ENCODE results near the gene RPS15.
"Not testable (repeated sequence)": the region's sequence is repeated elsewhere in the genome, so short reads cannot be mapped to it uniquely, and the experiment has no call there.

RPS15 gene

DNA sequence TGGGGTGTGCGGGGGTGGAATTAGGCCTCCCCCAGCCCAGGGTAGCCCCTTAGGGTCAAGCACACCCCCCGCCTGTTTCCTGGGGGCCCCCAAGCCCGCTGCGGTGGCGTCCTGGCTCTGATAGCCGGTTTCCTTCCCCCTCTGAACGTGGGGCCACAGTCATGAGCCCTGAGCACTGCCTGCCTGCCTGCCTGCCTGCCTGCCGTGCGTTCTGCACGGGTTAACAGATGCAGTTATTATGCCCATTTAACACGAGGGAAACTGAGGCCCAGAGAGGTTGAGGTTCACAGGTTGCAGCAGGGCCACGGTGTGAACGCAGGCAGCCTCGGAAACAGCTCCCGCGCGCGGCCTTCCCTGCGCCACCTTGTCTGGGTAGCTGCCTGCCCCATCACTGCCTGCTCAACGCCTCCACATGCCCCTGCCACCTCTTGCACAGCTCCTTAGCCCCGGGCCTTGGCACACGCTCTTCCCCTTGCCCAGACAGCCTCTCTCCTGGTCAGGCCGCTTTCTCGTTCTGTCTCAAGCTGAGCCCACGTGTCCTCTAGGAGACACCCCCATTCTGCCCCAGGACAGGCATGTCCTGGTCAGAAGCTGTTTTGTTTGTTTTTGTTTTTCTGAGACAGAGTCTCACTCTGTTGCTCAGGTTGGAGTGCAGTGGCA is 35.7 kb upstream of the RPS15 start:
- no peak for DNase-seq

DNA sequence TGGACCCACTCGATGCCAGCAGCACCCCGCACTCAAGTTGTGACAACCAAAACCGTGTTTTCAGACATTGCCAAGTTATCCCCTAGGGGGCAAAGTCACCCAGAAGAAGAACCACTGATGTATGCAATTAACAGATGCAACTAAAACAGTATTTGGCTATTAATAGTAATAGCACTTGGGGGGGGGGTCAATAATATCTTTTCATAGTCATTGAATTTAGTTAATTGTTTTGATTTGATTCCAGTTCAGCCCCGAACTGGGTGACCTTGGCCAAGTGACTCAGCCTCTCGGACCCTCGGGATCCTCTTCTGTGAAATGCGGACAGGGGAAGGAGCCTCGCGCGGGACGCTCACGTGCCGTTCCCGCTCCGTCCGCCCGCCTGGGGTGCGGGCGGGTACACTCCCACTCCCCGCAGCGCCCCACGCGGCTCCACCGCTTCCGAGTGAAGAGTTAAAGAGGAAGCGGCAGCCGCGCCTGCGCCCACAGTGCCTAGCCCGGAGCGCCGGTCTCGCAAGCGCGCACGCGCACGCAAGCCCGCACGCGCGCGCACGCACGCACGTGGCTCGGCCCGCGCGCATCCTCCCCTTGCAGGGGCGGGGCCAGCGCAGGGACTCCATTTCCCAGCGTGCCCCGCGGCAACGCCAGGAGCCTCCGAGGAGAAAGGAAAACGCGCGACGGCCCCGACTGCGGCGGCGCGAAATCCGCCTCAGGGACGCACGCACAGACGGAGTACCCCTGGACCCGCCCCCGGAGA is 31.2 kb upstream of the RPS15 start:
- peak; percentile 99 for DNase-seq

DNA sequence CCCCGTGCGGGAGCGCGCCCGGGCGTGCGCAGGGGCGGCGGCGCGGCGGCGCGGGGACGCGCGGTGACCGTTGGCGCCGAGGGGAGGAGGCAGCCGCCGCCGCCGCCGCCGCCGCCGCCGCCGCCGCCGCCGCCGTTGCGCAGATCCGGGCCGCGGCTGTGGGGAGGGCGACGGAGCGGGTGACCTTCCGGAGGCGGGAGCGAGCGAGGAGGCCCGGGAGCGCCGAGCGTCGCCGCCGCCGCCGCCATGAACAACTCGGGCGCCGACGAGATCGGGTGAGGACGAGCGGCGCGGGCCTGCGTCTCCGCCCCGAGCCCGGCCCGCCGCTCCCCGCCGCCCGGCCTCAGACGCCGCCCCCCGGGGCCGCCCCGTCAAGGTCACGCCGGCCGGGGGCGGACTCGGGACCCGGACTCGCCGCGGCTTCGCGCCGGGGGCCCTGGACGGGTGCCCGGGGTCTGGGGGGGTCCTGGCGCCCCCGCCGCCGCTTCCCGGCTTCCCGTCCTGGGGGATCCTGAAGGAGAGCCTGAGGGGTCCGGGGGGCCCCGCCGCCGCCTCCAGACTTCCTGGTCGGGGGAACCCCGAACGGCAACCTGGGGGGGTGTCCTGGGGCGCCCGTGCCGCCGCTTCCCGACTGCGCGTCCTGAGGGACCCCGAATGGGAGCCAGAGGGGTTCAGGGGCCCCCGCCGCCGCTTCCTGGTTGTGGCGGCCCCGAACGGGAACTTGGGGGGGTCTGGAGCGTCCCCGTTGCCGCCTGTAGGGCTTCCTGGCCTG is 30.5 kb upstream of the RPS15 start, which contains the start of gene DAZAP1:
TSS of gene DAZAP1 (plus strand) at position 59 of the 772 bp plus-strand sequence. CDS start at position 247, 188 bp downstream.
- peak in 1 of 2 donors; percentile 39 for DNase-seq

DNA sequence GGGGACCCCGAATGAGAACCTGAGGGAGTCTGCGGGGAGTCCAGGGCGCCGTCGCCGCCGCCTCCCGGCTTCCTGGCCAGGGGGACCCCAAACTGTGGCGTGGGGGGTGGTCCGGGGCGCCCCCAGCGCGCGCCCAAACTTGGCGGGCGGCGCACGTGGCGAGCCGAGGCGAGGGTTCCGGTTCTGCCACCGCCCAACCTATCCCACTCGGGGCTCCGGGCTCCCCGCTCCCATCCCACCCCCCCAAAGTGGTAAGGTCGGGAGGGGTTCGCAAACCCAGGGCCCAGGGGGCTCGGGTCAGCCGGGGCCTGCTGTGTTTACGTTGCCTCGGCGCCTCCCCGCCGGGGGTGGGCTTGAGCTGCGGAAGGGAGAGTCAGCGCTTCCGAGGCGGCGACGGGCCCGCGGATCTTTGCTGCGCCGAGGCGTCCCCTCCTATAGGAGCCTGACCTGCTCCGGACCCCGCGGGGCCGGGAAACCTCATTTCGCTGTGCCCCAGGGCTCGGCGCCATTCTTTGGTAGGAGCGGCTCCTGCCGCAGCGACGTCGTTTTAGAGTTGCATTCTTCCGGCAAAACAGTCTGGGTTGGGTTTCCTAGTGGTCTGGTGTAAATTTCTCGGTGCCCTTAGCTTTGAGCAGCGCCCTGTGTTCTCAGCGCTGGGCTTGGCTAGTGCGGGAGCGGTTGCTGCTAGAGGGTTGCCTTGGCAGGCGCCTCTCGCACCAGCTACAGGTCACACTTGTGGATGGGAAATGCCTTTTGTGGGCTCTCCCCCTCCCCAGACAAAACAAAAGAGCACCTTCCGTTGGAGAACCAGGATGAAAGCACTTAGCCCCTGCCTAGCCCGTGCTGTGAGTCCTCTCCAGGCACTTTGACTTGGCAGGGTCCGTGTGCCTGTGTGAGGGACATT is 29.6 kb upstream of the RPS15 start:
- peak; percentile 28 to 52 for DNase-seq

DNA sequence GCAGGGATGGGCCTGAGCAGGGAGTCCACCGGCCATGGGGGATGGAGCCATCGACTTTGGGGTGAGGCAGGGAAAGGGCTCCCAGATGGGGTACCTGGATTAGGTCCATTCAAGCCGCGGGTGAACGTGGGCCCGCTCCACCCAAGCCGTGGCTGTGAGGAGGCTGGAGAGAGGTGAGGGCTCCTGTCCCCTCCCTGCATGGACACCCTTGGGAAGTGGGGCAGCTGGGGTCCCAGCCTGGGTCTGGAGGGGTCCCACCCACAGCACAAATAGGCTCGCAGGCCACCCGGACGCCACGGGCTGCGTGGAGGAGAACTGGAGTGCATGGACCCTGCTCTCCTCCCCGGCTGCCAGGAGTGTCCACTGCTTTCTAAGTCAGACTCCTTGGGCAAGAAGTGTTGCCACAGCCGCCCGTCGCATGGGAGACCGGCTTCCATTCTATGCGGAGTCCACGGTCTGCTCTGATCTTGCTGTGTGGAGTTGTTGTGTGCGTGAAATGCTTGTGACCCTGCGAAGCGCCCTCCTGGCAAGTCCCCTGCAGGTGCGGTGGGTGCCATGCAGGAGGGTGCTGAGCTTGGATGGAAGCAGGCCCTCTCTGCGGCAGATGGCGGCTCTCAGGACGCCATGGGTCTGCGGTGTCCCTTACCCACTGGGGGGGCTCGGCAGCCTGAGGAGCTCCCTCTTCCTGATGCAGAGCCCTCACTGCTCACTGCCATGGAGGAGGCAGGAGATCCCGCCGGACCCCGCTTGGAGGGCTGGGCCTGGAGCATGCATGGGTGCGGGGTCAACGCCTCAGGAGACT is 28.8 kb upstream of the RPS15 start:
- DNase-seq: no peak

DNA sequence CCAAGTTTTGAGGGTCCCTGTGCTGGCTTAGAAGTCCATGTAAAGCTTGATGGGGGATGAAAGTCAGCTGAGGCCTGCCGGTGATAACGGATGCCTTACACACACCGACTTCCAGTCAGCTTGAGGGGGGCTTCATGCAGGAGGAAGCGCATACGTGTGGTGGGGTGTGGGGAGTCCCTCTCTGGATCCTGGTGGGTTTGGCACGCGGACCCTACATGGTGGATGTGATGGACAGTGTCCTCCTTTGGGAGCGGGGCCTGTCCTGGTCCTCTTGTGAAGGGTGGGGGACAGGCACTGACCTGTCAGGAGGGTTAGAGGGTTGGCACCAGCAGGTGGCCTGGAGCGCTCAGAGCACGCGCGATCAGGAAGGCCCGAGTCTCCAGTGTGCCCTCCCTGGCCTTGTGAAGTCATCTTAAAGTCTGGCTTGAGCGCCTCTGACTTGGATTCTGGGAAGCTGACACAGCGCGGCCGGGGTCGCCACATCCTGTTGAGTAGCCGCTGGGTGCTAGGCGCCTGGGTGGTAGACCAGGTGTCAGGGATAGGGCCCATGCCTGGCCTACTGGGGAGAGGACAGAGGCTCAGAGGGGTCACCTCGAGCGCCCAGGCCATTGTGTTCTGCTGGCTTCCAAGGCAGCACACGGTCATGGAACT is 27.9 kb upstream of the RPS15 start:
- DNase-seq: no peak

DNA sequence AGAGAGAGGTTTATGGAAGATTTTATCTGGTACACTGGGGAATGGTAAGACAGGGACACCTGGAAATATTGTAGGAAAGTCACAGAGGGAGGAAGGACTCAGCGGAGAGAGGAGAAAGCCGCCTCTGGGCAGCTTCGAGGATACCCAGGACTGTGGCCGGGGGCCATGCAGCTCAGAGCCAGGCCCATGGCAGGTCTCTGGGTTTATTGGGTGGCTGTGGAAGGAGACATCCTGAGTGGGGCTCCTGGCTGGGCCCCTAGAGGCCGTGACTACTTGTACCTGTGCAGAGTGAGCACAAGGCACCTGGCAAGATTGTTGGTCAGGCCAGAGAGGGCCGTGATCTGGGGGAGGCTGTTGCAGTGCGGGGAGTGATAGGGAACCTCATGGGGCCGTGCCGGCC is 27.4 kb upstream of the RPS15 start:
- no peak for DNase-seq

DNA sequence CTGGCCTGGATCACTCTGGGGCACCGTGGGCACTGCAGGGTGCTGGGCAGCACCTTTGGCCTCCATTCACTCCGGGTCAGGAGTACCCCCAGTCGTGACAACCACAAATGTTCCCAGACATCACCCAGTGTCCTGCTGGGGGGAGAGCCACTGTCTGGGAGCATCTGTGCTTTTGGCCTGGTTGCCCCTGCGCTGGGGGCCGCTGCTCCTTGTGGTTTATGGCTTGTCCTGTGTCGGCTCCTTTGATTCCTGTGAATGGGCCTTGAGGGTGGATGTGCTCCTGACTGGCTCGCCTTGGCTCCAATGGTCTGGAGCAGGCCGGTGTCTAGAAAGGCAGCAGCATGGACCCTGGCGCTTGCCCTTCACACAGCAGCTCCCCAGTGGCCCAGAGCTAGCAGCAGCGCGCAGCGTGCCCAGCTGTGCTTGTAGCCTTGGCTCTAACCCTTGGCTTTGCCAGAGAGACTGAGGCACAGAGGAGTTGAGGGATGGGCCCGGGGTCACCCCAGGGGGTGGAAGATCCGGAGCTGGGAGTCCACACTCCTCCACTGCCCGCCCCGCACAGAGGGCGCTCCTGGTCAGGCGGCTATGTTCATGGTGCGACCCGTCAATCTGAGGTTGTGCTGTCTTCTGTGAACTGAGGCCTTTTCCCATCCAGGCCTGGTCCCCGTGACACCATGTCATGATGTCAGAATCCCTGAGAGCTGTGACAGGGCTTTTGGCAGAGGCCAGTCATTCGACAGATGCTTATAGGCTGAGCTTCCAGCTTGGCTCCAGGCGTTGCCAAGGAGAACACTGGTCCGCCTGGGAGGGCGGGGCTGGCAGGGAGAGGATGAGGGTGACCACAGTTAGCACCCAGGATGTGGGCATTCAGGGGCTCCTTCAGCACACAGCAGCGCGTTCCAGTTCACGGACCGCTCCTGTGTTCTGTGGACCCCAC is 26.7 kb upstream of the RPS15 start:
- no peak for DNase-seq

DNA sequence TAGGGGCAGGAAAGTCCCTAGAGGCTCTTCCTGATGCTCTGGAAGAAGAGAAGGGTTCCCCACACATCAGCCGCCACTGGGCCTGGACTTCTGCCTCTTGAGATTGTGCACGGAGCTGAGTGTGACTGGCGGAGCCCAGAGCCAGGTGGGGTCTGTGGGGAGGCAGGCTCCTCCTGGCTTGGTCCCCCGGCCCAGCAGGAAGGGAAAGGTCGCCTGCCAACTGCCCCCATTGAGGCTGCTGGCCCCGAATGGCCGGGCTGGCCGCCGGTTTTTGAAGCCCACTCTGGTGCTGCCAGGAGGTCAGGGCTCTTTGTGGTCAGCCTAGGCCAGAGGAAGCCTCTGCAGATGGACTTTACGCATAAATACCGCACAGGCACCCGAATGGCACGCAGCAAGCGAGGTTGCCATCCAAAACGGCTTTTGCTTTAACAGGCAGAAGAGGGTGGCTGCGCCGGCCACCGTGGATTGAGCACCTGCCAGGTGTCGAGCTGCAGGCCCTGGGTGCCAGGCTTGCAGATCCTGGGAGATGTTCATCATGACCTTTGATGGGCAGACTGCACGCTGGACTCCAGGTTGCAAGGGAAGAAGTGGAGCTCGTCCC is 25.8 kb upstream of the RPS15 start:
- no peak for DNase-seq

DNA sequence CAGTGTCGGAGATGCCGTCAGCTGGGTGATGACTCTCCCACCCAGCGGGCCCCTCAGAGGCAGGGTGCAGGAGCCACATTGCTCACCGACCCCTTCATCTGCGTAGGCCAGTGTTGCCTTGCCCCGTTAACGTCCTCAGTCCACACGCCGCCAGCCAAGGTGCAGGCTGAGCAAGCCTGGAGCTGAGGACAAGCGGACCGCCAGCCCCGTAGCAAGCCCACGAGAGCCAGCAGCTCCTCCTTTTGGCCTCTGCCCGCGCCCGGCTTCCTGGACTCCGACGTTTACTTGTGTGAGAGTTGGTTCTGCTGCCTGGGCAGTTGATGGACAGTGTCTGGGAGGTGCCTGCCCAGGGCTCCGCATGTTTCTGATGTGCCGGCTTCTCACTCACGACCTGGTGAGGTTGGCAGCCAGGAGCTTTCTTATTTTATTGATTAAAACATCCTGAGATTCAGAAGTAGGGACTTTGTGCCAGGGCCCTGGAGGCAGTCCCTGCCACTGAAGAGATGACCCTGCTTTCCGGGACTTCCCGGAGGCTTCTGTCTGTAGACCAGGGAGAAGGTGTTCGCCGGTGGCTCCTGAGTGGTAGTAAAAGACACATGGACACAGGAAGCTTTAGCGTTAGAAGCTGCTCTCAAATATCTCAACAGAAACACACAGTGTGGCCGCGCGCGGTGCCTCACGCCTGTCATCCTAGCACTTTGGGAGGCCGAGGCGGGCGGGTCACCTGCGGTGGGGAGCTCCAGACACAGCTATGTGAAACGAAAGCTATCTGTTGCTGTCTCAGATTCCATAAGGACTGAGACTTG is 25.0 kb upstream of the RPS15 start:
- no peak for DNase-seq

DNA sequence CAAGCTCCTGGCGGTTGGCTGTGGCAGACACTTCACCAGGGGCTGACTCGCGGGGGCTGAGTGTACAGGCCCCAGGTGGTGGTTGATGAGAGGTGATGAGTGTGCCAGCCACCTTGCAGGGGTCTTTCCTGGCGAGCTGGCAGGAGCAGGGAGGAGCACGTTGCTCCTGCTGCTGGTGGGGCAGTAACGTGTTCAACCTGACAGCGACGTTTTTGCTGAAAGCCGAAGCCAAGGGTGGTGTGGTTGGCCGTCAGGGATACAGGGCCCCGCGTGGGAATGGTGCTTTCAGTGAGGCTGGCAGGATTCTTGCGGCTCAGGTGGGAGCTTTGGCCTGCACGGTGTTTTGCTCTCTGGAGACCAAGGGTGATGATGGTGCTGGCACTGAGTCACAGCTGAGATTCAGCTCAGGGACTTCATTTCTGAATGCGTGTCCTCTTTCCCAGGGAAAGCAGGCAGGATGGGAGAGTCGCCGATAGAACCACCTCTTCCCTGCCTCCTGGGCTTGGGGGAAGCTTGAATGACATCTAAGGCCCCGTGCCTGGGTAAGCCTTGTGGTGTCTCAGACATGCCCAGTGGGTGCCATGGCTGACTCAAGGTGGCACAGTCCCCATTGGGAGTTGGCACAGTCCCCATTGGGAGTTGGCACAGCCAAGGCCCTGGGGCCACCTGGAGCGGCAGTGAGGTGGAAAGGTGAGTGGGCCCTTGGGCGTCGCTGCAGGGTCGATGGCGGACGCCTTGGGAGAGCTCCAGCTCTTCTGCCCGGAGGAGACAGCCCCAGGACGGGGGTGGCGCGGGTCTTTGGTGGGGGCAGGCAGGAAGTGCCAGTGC is 22.0 kb upstream of the RPS15 start:
- DNase-seq: no peak

DNA sequence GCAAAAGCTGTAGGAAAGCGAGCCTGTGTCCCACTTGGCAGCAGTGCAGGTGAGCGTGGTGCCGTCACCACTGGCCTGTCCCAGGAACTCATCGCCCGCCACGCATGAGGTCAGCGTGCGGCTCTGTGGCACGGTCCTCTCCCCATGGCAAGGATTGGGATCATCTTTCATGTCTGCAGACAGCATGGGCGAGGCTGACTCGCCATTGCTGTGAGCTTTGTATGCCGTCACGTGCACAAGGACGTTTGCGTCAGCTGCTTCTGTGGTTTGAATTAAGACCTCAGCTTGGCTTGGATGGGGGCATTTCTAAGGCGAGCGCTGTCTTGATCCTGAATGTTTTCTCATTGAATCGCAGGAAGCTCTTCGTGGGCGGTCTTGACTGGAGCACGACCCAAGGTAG is 21.1 kb upstream of the RPS15 start:
- DNase-seq: no peak

DNA sequence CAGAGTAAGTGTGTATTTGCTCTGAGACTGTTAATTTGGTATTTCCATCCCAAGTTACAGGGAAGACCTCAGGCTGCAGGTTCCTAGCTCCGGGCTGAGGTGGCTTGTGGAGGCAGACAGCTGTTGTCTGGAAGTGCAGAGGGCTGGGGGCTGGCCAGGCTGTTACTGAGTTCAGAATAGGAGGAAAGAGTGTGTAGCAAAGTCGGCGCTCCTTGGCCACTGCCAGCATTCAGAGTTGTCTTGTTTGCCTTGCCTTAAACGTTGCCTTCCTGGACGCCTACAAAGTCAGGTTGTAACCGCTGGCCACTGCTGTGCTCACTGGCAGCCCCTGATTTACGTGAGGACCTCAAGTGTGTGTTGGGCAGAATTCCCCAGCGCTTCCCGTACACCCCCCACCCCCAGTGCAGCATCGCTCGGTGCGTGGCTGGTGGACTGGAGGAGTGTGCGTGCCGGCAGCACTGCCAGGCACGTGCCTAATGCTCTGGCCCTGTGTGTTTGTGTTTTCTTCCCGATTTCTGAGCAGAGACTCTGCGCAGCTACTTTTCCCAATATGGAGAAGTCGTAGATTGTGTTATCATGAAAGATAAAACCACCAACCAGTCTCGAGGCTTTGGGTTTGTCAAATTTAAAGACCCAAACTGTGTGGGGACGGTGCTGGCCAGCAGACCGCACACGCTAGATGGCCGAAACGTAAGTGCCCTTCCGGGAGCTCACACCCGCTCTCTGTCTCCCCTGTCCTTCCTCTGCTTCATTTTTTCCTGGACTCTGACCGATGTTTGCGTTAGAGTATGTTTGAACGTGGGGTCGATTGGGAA is 20.3 kb upstream of the RPS15 start:
- DNase-seq: no peak

DNA sequence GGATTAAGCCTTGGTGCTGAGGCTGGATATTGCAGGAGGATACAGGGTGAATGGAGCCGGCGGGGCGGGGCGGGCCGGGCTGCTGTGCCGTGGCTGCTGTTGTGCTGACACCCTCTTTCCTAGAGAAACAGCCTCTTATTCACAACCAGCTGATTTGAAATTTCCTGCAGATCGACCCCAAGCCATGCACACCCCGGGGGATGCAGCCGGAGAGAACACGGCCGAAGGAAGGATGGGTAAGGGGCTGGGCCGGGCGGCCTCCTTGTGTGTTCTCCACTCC is 19.8 kb upstream of the RPS15 start:
- DNase-seq: no peak

DNA sequence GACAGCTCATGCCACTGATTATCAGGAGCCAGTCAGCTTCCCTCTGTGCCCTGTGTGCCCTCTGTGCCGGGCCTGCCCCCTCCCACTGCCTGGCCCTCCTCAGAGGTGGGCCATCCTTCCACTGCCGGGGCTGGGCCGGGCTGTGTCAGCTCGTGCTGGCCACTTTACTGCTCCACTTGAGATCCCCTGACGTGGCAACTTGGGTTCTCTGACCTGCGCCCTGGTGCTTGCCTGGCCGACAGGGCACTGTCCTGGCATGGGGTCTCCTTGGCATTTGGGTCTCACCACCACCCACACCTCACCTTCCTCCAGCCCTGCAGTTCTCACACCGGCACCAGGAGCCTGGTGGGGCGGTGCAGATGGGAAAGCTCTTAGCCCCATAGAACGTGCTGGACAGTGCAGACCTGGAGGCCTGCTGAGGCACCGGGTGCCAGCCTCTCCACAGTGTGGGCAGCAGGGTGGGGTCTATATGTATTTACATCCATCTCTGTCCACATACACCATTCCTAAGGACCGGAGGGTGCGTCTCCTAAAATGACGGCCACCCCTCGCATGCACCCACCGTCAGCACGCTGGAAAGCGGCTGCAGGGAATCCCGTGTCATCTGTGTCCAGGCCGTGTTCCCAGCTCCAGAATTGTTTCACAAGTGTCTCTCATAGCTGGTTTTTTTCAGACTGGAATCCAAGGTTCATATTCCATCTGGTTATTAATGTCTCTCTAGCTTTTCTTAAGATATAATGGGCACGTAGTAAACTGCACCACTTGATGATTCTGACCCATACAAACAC is 19.1 kb upstream of the RPS15 start:
- no peak for DNase-seq

DNA sequence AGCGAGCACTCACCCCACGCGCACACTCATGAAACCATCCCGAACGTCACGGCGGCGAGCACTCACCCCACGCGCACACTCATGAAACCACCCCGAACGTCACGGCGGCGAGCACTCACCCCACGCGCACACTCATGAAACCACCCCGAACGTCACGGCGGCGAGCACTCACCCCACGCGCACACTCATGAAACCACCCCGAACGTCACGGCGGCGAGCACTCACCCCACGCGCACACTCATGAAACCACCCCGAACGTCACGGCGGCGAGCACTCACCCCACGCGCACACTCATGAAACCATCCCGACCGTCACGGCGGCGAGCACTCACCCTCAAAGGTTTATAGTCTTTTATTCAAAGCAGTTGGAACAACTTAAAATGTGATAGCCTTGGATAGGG is 18.1 kb upstream of the RPS15 start:
- not testable (repeated sequence) for DNase-seq

All from stimulated activated CD4-positive, alpha-beta T cell treated with anti-CD3 and anti-CD28 coated beads, Interleukin-2, amount 100 ng/mL, for 48 hours (primary cell).